ENCODE data around the gene BTBD6.
"Not testable (repeated sequence)": the region's sequence is repeated elsewhere in the genome, so short reads cannot be mapped to it uniquely, and the experiment has no call there.

The BTBD6 gene

GRCh38 chr14:105272623-105273022, 24.3 kb downstream of the BTBD6 start:
- in situ Hi-C loops (cut with MboI; ENCODE audit: low pct_unique_long_range_greater_than_20kb, low sequenced_read_pairs, unreplicated experiment), result no loop called here
- no peak for TF ChIP-seq CTCF (IDR thresholded peaks at IDR 0.05; ENCODE audit: extremely low read depth, insufficient read depth, missing control alignments)
- DNase-seq (ENCODE audit: low spot score), result no peak

GRCh38 chr14:105273062-105273461, 24.7 kb downstream of the BTBD6 start:
- DNase-seq (ENCODE audit: low spot score), result no peak
- in situ Hi-C loops (cut with MboI; ENCODE audit: low pct_unique_long_range_greater_than_20kb, low sequenced_read_pairs, unreplicated experiment), result no loop called here
- TF ChIP-seq CTCF (IDR thresholded peaks at IDR 0.05; ENCODE audit: extremely low read depth, insufficient read depth, missing control alignments), result no peak

GRCh38 chr14:105274637-105275036, 26.3 kb downstream of the BTBD6 start:
- no peak for DNase-seq (ENCODE audit: low spot score)
- in situ Hi-C loops (cut with MboI; ENCODE audit: low pct_unique_long_range_greater_than_20kb, low sequenced_read_pairs, unreplicated experiment), result no loop called here
- TF ChIP-seq CTCF (IDR thresholded peaks at IDR 0.05; ENCODE audit: extremely low read depth, insufficient read depth, missing control alignments), result no peak

GRCh38 chr14:105275267-105275946, 27.1 kb downstream of the BTBD6 start:
- DNase-seq (ENCODE audit: low spot score), result no peak
- TF ChIP-seq CTCF (IDR thresholded peaks at IDR 0.05; ENCODE audit: extremely low read depth, insufficient read depth, missing control alignments), result no peak
- in situ Hi-C loops (cut with MboI; ENCODE audit: low pct_unique_long_range_greater_than_20kb, low sequenced_read_pairs, unreplicated experiment), result no loop called here

- DNase-seq (ENCODE audit: low spot score); in situ Hi-C loops (cut with MboI; ENCODE audit: low pct_unique_long_range_greater_than_20kb, low sequenced_read_pairs, unreplicated experiment): not testable (repeated sequence)
Measured at GRCh38 chr14:105277448-105277847, 29.1 kb downstream of the BTBD6 start.

GRCh38 chr14:105279642-105280361, 31.5 kb downstream of the BTBD6 start:
- DNase-seq (ENCODE audit: low spot score), result no peak
- TF ChIP-seq CTCF (IDR thresholded peaks at IDR 0.05; ENCODE audit: extremely low read depth, insufficient read depth, missing control alignments), result no peak
- in situ Hi-C loops (cut with MboI; ENCODE audit: low pct_unique_long_range_greater_than_20kb, low sequenced_read_pairs, unreplicated experiment), result no loop called here

- TF ChIP-seq CTCF (IDR thresholded peaks at IDR 0.05; ENCODE audit: extremely low read depth, insufficient read depth, missing control alignments), result no peak
- in situ Hi-C loops (cut with MboI; ENCODE audit: low pct_unique_long_range_greater_than_20kb, low sequenced_read_pairs, unreplicated experiment), result no loop called here
- DNase-seq (ENCODE audit: low spot score), result no peak
Measured at GRCh38 chr14:105280525-105280924, 32.2 kb downstream of the BTBD6 start.

Measured in GM13977 (cell line).